SK-N-SH treated with all-trans-retinoic acid at 6 μM for 48 hours (cell line): Measurements from ENCODE around the gene SAMD3.

ENCODE experiments used
- ATAC-seq: fragments of 200-7000 bp; cut with Tn5 transposase; 3 replicates; pipeline ENCODE4 v1.9.1; 2020; ENCODE audit warnings: mild to moderate bottlenecking, moderate library complexity
- ARNTL ChIP-seq: fragments of 450-650 bp; formaldehyde crosslinking; IDR thresholded peaks from 2 replicates; pipeline ENCODE4 v1.5.0; 2020; ENCODE audit warnings: low read depth, mild to moderate bottlenecking, moderate library complexity, borderline replicate concordance
- BACH2 ChIP-seq: fragments of 250-450 bp; sonication (Bioruptor Pico); IDR thresholded peaks from 2 replicates; pipeline ENCODE4 v1.9.0; 2021; ENCODE audit warnings: mild to moderate bottlenecking, borderline replicate concordance
- CSDC2 ChIP-seq: fragments of 250-450 bp; sonication (Bioruptor Pico); IDR thresholded peaks from 2 replicates; pipeline ENCODE4 v1.5.0; 2020; ENCODE audit warnings: mild to moderate bottlenecking, moderate library complexity
- ESRRG ChIP-seq: fragments of 250-450 bp; sonication (Bioruptor Pico); IDR thresholded peaks from 2 replicates; pipeline ENCODE4 v1.6.1; 2021; ENCODE audit warnings: mild to moderate bottlenecking
- GLIS3 ChIP-seq: fragments of 250-450 bp; sonication (Bioruptor Pico); IDR thresholded peaks from 2 replicates; pipeline ENCODE4 v1.5.0; 2020; ENCODE audit warnings: mild to moderate bottlenecking, moderate library complexity
- ISL1 ChIP-seq: fragments of 250-450 bp; sonication (Bioruptor Pico); IDR thresholded peaks from 2 replicates; pipeline ENCODE4 v2.1.2; 2022; ENCODE audit warnings: mild to moderate bottlenecking, moderate library complexity
- OSR1 ChIP-seq: fragments of 250-450 bp; sonication (Bioruptor Pico); IDR thresholded peaks from 2 replicates; pipeline ENCODE4 v1.8.0; 2022; ENCODE audit warnings: moderate library complexity, mild to moderate bottlenecking, inconsistent platforms
- PPARA ChIP-seq: fragments of 250-450 bp; sonication (Bioruptor Pico); IDR thresholded peaks from 2 replicates; pipeline ENCODE4 v1.5.0; 2020; ENCODE audit warnings: mild to moderate bottlenecking, borderline replicate concordance
- RARB ChIP-seq: fragments of 250-450 bp; sonication (Bioruptor Pico); IDR thresholded peaks from 2 replicates; pipeline ENCODE4 v1.8.0; 2021; ENCODE audit warnings: mild to moderate bottlenecking, moderate library complexity
- SNAI2 ChIP-seq: fragments of 250-450 bp; sonication (Bioruptor Pico); IDR thresholded peaks from 2 replicates; pipeline ENCODE4 v1.5.0; 2020; ENCODE audit warnings: mild to moderate bottlenecking, moderate library complexity
- TCF4 ChIP-seq: fragments of 250-450 bp; sonication (Bioruptor Pico); IDR thresholded peaks from 2 replicates; pipeline ENCODE4 v1.8.0; 2021; ENCODE audit warnings: mild to moderate bottlenecking, moderate library complexity, borderline replicate concordance
- TOX ChIP-seq: fragments of 250-450 bp; sonication (Bioruptor Pico); IDR thresholded peaks from 2 replicates; pipeline ENCODE4 v1.8.0; 2021; ENCODE audit warnings: mild to moderate bottlenecking, moderate library complexity, borderline replicate concordance
- ZC3H10 ChIP-seq: fragments of 250-450 bp; sonication (Bioruptor Pico); IDR thresholded peaks from 2 replicates; pipeline ENCODE4 v1.5.1; 2021; ENCODE audit warnings: mild to moderate bottlenecking, moderate library complexity
- ZFP3 ChIP-seq: fragments of 250-450 bp; sonication (Bioruptor Pico); IDR thresholded peaks from 2 replicates; pipeline ENCODE4 v1.5.0; 2020; ENCODE audit warnings: mild to moderate bottlenecking, moderate library complexity
- ZFP30 ChIP-seq: fragments of 450-650 bp; formaldehyde crosslinking; IDR thresholded peaks from 2 replicates; pipeline ENCODE4 v1.5.0; 2022; ENCODE audit warnings: mild to moderate bottlenecking, moderate library complexity
- ZNF565 ChIP-seq: fragments of 450-650 bp; formaldehyde crosslinking; conservative IDR thresholded peaks from 2 replicates; pipeline ENCODE4 v1.5.0; 2020; ENCODE audit warnings: low read depth, mild to moderate bottlenecking, moderate library complexity
- ZNF70 ChIP-seq: fragments of 450-650 bp; formaldehyde crosslinking; IDR thresholded peaks from 2 replicates; pipeline ENCODE4 v1.5.0; 2020; ENCODE audit warnings: mild to moderate bottlenecking, moderate library complexity
- ZNF8 ChIP-seq: fragments of 450-650 bp; formaldehyde crosslinking; IDR thresholded peaks from 2 replicates; pipeline ENCODE4 v1.5.0; 2020; ENCODE audit warnings: mild to moderate bottlenecking, moderate library complexity
- TF ChIP-seq, protein P1 (sequence below): fragments of 250-450 bp; sonication (Bioruptor Pico); IDR thresholded peaks from 2 replicates; pipeline ENCODE4 v1.5.0; 2020; ENCODE audit warnings: mild to moderate bottlenecking, moderate library complexity
- TF ChIP-seq, protein P2 (sequence below): fragments of 250-450 bp; sonication (Bioruptor Pico); IDR thresholded peaks from 2 replicates; pipeline ENCODE4 v1.8.0; 2021; ENCODE audit warnings: low read depth, mild to moderate bottlenecking, moderate library complexity, borderline replicate concordance
- TF ChIP-seq, protein P3 (sequence below): fragments of 250-450 bp; sonication (Bioruptor Pico); IDR thresholded peaks from 2 replicates; pipeline ENCODE4 v1.8.0; 2020; ENCODE audit warnings: mild to moderate bottlenecking, moderate library complexity, borderline replicate concordance
- TF ChIP-seq, protein P4 (sequence below): fragments of 250-450 bp; sonication (Bioruptor Pico); IDR thresholded peaks from 2 replicates; pipeline ENCODE4 v1.5.1; 2020; ENCODE audit warnings: low read depth, mild to moderate bottlenecking, moderate library complexity

Gene SAMD3

DNA sequence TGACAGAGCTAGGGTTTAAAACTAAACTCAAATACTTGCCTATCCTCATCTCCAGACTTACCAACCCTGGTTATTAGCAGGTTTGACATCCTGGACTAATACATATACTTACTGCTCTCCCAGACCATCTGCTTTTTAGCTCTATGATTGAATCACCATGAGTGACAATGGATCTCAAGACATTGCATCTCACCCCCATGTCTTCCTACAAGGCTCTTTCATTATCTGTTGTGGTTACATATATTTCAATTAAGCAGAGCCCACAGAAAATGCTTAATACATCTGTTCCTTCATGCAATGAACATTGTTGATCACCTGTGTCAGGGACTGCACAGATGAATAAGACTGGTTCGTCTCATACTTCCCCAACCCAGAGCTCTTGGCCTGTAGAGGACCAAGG, 19.4 kb downstream of the SAMD3 start:
- no peak for ATAC-seq
- TF ChIP-seq ZNF8 (CRISPR knock-in tag) (no peak), CSDC2 (no peak), OSR1 (CRISPR knock-in tag) (no peak), ZNF70 (CRISPR knock-in tag) (no peak), BACH2 (CRISPR knock-in tag) (no peak), RARB (CRISPR knock-in tag) (no peak), ZC3H10 (CRISPR knock-in tag) (no peak), GLIS3 (CRISPR knock-in tag) (no peak), ESRRG (no peak), SNAI2 (CRISPR knock-in tag) (no peak), ARNTL (CRISPR knock-in tag) (no peak), PPARA (CRISPR knock-in tag) (no peak), ZFP3 (CRISPR knock-in tag) (no peak), TCF4 (CRISPR knock-in tag) (no peak)
- TF ChIP-seq, protein P1, sequence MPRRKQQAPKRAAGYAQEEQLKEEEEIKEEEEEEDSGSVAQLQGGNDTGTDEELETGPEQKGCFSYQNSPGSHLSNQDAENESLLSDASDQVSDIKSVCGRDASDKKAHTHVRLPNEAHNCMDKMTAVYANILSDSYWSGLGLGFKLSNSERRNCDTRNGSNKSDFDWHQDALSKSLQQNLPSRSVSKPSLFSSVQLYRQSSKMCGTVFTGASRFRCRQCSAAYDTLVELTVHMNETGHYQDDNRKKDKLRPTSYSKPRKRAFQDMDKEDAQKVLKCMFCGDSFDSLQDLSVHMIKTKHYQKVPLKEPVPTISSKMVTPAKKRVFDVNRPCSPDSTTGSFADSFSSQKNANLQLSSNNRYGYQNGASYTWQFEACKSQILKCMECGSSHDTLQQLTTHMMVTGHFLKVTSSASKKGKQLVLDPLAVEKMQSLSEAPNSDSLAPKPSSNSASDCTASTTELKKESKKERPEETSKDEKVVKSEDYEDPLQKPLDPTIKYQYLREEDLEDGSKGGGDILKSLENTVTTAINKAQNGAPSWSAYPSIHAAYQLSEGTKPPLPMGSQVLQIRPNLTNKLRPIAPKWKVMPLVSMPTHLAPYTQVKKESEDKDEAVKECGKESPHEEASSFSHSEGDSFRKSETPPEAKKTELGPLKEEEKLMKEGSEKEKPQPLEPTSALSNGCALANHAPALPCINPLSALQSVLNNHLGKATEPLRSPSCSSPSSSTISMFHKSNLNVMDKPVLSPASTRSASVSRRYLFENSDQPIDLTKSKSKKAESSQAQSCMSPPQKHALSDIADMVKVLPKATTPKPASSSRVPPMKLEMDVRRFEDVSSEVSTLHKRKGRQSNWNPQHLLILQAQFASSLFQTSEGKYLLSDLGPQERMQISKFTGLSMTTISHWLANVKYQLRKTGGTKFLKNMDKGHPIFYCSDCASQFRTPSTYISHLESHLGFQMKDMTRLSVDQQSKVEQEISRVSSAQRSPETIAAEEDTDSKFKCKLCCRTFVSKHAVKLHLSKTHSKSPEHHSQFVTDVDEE, result no peak
- TF ChIP-seq, protein P2, sequence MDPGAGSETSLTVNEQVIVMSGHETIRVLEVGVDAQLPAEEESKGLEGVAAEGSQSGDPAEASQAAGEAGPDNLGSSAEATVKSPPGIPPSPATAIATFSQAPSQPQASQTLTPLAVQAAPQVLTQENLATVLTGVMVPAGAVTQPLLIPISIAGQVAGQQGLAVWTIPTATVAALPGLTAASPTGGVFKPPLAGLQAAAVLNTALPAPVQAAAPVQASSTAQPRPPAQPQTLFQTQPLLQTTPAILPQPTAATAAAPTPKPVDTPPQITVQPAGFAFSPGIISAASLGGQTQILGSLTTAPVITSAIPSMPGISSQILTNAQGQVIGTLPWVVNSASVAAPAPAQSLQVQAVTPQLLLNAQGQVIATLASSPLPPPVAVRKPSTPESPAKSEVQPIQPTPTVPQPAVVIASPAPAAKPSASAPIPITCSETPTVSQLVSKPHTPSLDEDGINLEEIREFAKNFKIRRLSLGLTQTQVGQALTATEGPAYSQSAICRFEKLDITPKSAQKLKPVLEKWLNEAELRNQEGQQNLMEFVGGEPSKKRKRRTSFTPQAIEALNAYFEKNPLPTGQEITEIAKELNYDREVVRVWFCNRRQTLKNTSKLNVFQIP (CRISPR knock-in tag), result no peak

DNA sequence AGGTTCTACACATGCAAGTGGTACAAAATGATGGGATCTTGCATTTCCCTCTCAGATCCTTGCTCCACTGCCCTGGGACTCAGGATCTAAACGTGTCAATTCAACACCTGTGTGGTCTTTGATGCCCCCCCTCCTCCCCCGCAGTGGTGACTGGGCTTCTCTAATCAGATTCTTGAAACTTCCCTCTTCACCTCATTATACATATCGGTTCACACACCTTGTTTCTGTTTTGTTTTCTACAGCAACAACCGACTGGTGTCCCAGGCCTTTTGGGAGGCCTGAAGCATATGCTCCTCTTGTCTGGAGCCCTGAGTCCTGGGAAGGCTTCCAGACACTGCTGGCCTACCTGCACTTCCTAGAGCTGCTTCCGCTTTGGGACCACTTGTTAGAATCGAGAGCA, 20.0 kb downstream of the SAMD3 start:
- TF ChIP-seq ZNF565 (CRISPR knock-in tag) (no peak), CSDC2 (no peak), TCF4 (CRISPR knock-in tag) (no peak), ZFP3 (CRISPR knock-in tag) (no peak), TOX (CRISPR knock-in tag) (no peak), ZNF8 (CRISPR knock-in tag) (no peak), ARNTL (CRISPR knock-in tag) (no peak), ZFP30 (CRISPR knock-in tag) (no peak), OSR1 (CRISPR knock-in tag) (no peak), ISL1 (CRISPR knock-in tag) (no peak), ESRRG (no peak), ZNF70 (CRISPR knock-in tag) (no peak), SNAI2 (CRISPR knock-in tag) (no peak), ZC3H10 (CRISPR knock-in tag) (no peak), RARB (CRISPR knock-in tag) (no peak)
- TF ChIP-seq, protein P3, sequence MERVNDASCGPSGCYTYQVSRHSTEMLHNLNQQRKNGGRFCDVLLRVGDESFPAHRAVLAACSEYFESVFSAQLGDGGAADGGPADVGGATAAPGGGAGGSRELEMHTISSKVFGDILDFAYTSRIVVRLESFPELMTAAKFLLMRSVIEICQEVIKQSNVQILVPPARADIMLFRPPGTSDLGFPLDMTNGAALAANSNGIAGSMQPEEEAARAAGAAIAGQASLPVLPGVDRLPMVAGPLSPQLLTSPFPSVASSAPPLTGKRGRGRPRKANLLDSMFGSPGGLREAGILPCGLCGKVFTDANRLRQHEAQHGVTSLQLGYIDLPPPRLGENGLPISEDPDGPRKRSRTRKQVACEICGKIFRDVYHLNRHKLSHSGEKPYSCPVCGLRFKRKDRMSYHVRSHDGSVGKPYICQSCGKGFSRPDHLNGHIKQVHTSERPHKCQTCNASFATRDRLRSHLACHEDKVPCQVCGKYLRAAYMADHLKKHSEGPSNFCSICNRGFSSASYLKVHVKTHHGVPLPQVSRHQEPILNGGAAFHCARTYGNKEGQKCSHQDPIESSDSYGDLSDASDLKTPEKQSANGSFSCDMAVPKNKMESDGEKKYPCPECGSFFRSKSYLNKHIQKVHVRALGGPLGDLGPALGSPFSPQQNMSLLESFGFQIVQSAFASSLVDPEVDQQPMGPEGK (CRISPR knock-in tag), result no peak
- TF ChIP-seq, protein P4, sequence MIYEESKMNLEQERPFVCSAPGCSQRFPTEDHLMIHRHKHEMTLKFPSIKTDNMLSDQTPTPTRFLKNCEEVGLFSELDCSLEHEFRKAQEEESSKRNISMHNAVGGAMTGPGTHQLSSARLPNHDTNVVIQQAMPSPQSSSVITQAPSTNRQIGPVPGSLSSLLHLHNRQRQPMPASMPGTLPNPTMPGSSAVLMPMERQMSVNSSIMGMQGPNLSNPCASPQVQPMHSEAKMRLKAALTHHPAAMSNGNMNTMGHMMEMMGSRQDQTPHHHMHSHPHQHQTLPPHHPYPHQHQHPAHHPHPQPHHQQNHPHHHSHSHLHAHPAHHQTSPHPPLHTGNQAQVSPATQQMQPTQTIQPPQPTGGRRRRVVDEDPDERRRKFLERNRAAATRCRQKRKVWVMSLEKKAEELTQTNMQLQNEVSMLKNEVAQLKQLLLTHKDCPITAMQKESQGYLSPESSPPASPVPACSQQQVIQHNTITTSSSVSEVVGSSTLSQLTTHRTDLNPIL, result no peak
- ATAC-seq, result no peak

DNA sequence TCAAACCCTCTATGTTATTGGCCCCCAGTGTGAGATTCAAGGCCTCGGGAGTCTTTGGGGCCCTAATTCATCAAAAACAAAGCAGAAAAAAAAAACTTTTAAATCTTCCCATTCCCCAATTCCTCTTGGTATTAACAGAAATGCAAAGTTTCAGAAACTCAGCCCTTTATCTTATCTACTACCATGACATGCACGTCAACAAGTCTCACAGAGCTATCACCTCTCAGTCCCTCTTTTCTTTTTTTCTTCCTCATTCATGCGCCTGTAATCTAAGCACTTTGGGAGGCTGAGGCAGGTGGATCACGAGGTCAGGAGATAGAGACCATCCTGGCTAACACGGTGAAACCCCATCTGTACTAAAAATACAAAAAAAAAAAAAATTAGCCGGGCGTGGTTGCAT, 22.7 kb downstream of the SAMD3 start:
- ATAC-seq, result no peak
- TF ChIP-seq TOX (CRISPR knock-in tag) (no peak), BACH2 (CRISPR knock-in tag) (no peak), PPARA (CRISPR knock-in tag) (no peak), ZFP30 (CRISPR knock-in tag) (no peak), TCF4 (CRISPR knock-in tag) (no peak), SNAI2 (CRISPR knock-in tag) (no peak), ZFP3 (CRISPR knock-in tag) (no peak), RARB (CRISPR knock-in tag) (no peak), ZNF8 (CRISPR knock-in tag) (no peak), ESRRG (no peak), ZNF70 (CRISPR knock-in tag) (no peak), CSDC2 (no peak), ARNTL (CRISPR knock-in tag) (no peak)
- TF ChIP-seq, protein P1, result no peak
- TF ChIP-seq, protein P3 (CRISPR knock-in tag), result no peak
